ENCODE data around the gene GPBAR1.

The GPBAR1 gene

GRCh38 chr2:218244204-218244603, 16.6 kb upstream of the GPBAR1 start:
- H3K4me3 ChIP-seq (ENCODE audit: low read depth, low read length): no peak overlapping the region
- DNase-seq (ENCODE audit: low read depth): no peak
- TF ChIP-seq CTCF (conservative IDR thresholded peaks at IDR 0.05; ENCODE audit: low read depth, low read length): no peak

- DNase-seq (ENCODE audit: low read depth): no peak
- no peak for TF ChIP-seq CTCF (conservative IDR thresholded peaks at IDR 0.05; ENCODE audit: low read depth, low read length)
- no peak overlapping the region for H3K4me3 ChIP-seq (ENCODE audit: low read depth, low read length)
These were observed 16.1 kb upstream of the GPBAR1 start for GRCh38 chr2:218244665-218245064.

GRCh38 chr2:218245214-218245613, 15.6 kb upstream of the GPBAR1 start:
- no peak overlapping the region for H3K4me3 ChIP-seq (ENCODE audit: low read depth, low read length)
- TF ChIP-seq CTCF (conservative IDR thresholded peaks at IDR 0.05; ENCODE audit: low read depth, low read length): no peak
- DNase-seq (ENCODE audit: low read depth): peak; percentile 56

- no peak for TF ChIP-seq CTCF (conservative IDR thresholded peaks at IDR 0.05; ENCODE audit: low read depth, low read length)
These were observed 11.1 kb upstream of the GPBAR1 start for GRCh38 chr2:218249691-218250090.

GRCh38 chr2:218252509-218253231, 8.1 kb upstream of the GPBAR1 start:
- no peak overlapping the region for H3K4me3 ChIP-seq (ENCODE audit: low read depth, low read length)
- no peak for DNase-seq (ENCODE audit: low read depth)
- TF ChIP-seq CTCF (conservative IDR thresholded peaks at IDR 0.05; ENCODE audit: low read depth, low read length): no peak

More at GRCh38 chr2:218249691-218250090, 11.1 kb upstream of the GPBAR1 start:
- no peak for DNase-seq (ENCODE audit: low read depth)
- H3K4me3 ChIP-seq (ENCODE audit: low read depth, low read length): no peak overlapping the region

GRCh38 chr2:218253232-218253625, 7.6 kb upstream of the GPBAR1 start:
- H3K4me3 ChIP-seq (ENCODE audit: low read depth, low read length): no peak overlapping the region
- TF ChIP-seq CTCF (conservative IDR thresholded peaks at IDR 0.05; ENCODE audit: low read depth, low read length): no peak
- DNase-seq (ENCODE audit: low read depth): no peak

- DNase-seq (ENCODE audit: low read depth): peak; percentile 59
- TF ChIP-seq CTCF (conservative IDR thresholded peaks at IDR 0.05; ENCODE audit: low read depth, low read length): no peak
These were observed 5.4 kb upstream of the GPBAR1 start for GRCh38 chr2:218255446-218255845.

More at GRCh38 chr2:218255446-218255845, 5.4 kb upstream of the GPBAR1 start:
- H3K4me3 ChIP-seq (ENCODE audit: low read depth, low read length): no peak overlapping the region
